Skin epidermis (tissue), 12 donors: ENCODE measurements around the gene ZNF284.
"Not testable (repeated sequence)": the region's sequence is repeated elsewhere in the genome, so short reads cannot be mapped to it uniquely, and the experiment has no call there.

ENCODE experiments used
- H3K27ac ChIP-seq, 21 experiments: fragments of 200-600 bp; sonication (generic) in 11 of 21; one replicate each; pipeline ENCODE4 v1.5.0; 2020; ENCODE audit warnings: mild to moderate bottlenecking in 3 of 21, inconsistent platforms in 2 of 21, moderate library complexity in 2 of 21
- H3K4me3 ChIP-seq, 7 experiments: fragments of 200-600 bp; sonication (generic) in 2 of 7; one replicate each; pipeline ENCODE4 v1.5.0; 2020; ENCODE audit warnings: inconsistent platforms in 2 of 7, mild to moderate bottlenecking in 2 of 7, moderate library complexity in 1 of 7

Gene ZNF284

GRCh38 chr19:44107751-44108150, 35.8 kb downstream of the ZNF284 start:
- Histone ChIP-seq H3K4me3 (no peak overlapping the region), H3K27ac (no peak overlapping the region)

- H3K4me3 ChIP-seq: no peak overlapping the region
- no peak overlapping the region for H3K27ac ChIP-seq
Measured at GRCh38 chr19:44109458-44109857, 37.5 kb downstream of the ZNF284 start.

GRCh38 chr19:44111910-44112463, 40.0 kb downstream of the ZNF284 start:
- H3K27ac ChIP-seq: no peak overlapping the region
- H3K4me3 ChIP-seq: peak overlapping the region; percentile 64 to 90 (median 72)

- Histone ChIP-seq H3K4me3 (peak overlapping the region; percentile 64 to 90 (median 72)), H3K27ac (peak overlapping the region in 10 of 21 experiments; percentile 10 to 87 (median 58))
Measured at GRCh38 chr19:44112802-44113137, 40.8 kb downstream of the ZNF284 start.

GRCh38 chr19:44113138-44113783, 41.3 kb downstream of the ZNF284 start, which contains the start of gene ZNF225:
Gene ZNF225, plus strand, starts transcription at chr19:44113399. Its CDS starts 2,429 bp downstream, at chr19:44115828.
- peak within 1 kb of the TSS in 19 of 21 experiments; percentile 37 to 87 (median 77) for H3K27ac ChIP-seq
- H3K4me3 ChIP-seq: peak within 1 kb of the TSS; percentile 64 to 90 (median 72)

- H3K27ac ChIP-seq: peak overlapping the region in 19 of 21 experiments; percentile 37 to 87 (median 77)
- peak overlapping the region; percentile 64 to 90 (median 72) for H3K4me3 ChIP-seq
Measured at GRCh38 chr19:44113784-44114390, 41.9 kb downstream of the ZNF284 start.

GRCh38 chr19:44121162-44121561, 49.2 kb downstream of the ZNF284 start:
- H3K27ac ChIP-seq, H3K4me3 ChIP-seq: not testable (repeated sequence)

- Histone ChIP-seq H3K27ac (no peak overlapping the region), H3K4me3 (no peak overlapping the region)
Measured at GRCh38 chr19:44131955-44132354, 60.0 kb downstream of the ZNF284 start.
